ENCODE data around the gene SPP2. TPM values are rescaled to one million over a fixed set of nuclear protein-coding genes. Genes with fewer than 3 reads are reported as not detected.

Gene SPP2
- total RNA-seq, 1 donor, result not detected

- Histone ChIP-seq H3K9me3 (ENCODE audit: low read depth, low read length) (no peaks in the 10 kb centered on the region), H3K4me1 (ENCODE audit: insufficient read depth, low read length) (peaks cover 35% of the 10 kb centered on the region), H3K4me3 (ENCODE audit: low read length) (no peak overlapping the region), H3K27me3 (ENCODE audit: insufficient read depth, low read length) (no peaks in the 10 kb centered on the region)
These were observed 22.9 kb upstream of the SPP2 start for GRCh38 chr2:234027641-234028040.

DNA sequence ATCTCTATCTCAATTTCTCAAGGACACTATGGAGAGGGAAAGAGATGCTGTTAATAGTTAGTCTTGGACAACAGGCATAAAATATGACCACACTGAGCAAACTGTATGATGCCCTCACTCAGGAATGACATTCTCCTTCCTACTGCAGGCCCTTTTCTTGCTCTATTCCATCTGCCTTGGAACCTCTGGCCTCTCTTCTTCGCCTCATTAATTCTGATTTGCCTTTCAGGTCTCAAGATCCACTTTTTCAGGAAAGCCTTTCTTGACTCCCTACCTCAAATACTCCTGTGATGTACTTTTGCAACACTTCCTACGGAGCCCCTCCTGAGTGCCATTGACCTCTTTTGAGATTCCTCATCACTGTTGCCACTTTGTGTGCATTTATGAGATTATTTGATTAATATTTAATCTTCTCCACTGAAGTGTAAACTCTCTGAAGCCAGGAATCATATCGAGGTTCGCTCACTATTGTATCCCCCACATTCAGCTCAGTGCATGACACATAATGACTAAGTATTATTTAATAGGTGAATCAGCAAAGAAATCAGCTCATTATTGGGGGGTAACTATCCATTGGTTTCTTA is 21.3 kb upstream of the SPP2 start:
- Histone ChIP-seq H3K9me3 (ENCODE audit: low read depth, low read length) (peaks cover 14% of the 10 kb centered on the region), H3K27me3 (ENCODE audit: insufficient read depth, low read length) (no peaks in the 10 kb centered on the region), H3K4me3 (ENCODE audit: low read length) (no peak overlapping the region), H3K4me1 (ENCODE audit: insufficient read depth, low read length) (peaks cover 41% of the 10 kb centered on the region)

- H3K27me3 ChIP-seq (ENCODE audit: insufficient read depth, low read length), result no peaks in the 10 kb centered on the region
- peaks cover 30% of the 10 kb centered on the region for H3K4me1 ChIP-seq (ENCODE audit: insufficient read depth, low read length)
- peaks cover 16% of the 10 kb centered on the region for H3K9me3 ChIP-seq (ENCODE audit: low read depth, low read length)
- no peak overlapping the region for H3K4me3 ChIP-seq (ENCODE audit: low read length)
These were observed 19.3 kb upstream of the SPP2 start for GRCh38 chr2:234031207-234031606.

GRCh38 chr2:234032279-234032856 is 18.1 kb upstream of the SPP2 start:
- no peak overlapping the region for H3K4me3 ChIP-seq (ENCODE audit: low read length)
- H3K9me3 ChIP-seq (ENCODE audit: low read depth, low read length), result peaks cover 27% of the 10 kb centered on the region
- peaks cover 4% of the 10 kb centered on the region for H3K27me3 ChIP-seq (ENCODE audit: insufficient read depth, low read length)
- peaks cover 18% of the 10 kb centered on the region for H3K4me1 ChIP-seq (ENCODE audit: insufficient read depth, low read length)

- Histone ChIP-seq H3K4me3 (ENCODE audit: low read length) (no peak overlapping the region), H3K27me3 (ENCODE audit: insufficient read depth, low read length) (peaks cover 4% of the 10 kb centered on the region), H3K9me3 (ENCODE audit: low read depth, low read length) (peaks cover 29% of the 10 kb centered on the region), H3K4me1 (ENCODE audit: insufficient read depth, low read length) (peaks cover 10% of the 10 kb centered on the region)
These were observed 17.3 kb upstream of the SPP2 start for GRCh38 chr2:234033174-234033573.

DNA sequence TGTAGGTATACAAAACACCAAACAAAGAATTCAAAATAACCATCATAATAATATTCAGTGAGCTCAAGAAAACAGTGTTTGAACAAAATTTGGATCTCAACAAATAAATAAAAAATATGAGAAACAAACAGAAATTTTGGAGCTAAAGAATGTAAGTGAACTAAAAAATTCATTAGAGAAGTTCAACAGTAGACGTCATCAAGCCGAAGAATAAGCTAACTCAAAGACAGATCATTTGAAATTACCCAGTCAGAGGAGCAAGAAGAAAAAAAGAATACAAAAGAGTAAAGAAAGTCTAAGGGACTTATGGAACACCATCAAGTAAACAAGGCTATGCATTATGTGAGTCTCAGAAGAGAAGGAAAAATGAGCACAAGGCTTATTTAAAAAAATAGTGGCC is 16.6 kb upstream of the SPP2 start:
- H3K9me3 ChIP-seq (ENCODE audit: low read depth, low read length), result peaks cover 29% of the 10 kb centered on the region
- peaks cover 9% of the 10 kb centered on the region for H3K4me1 ChIP-seq (ENCODE audit: insufficient read depth, low read length)
- H3K27me3 ChIP-seq (ENCODE audit: insufficient read depth, low read length), result peaks cover 4% of the 10 kb centered on the region
- H3K4me3 ChIP-seq (ENCODE audit: low read length), result no peak overlapping the region

DNA sequence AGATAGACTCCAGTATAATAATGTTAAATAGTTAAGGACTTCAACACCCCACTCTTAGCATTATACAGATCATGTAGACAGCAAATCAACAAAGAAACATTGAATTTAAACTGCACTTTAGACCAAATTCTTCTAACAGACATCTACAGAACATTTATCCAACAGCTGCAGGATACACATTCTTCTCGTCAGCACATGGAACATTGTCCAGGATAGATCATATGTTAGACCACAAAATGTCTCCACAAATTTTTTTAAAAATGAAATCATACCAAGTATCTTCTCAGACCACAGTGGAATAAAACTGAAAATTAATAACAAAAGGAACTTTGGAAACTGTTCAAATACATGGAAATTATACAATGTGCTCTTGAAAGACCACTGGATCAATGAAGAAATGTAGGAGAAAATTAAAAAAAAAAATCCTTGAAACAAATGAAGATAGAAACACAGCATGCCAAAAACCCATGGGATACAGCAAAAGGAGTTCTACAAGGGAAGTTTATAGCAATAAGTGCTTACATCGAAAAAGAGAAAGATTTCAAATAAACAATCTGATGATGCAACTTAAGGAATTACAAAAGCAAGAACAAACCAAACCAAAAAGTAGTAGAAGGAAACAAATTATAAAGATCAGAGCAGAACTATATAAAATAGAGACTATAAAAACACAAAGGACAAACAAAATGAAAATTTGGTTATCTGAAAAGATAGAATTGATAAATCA is 12.3 kb upstream of the SPP2 start:
- H3K27me3 ChIP-seq (ENCODE audit: insufficient read depth, low read length), result peaks cover 8% of the 10 kb centered on the region
- H3K4me3 ChIP-seq (ENCODE audit: low read length), result no peak overlapping the region
- peaks cover 25% of the 10 kb centered on the region for H3K9me3 ChIP-seq (ENCODE audit: low read depth, low read length)
- H3K4me1 ChIP-seq (ENCODE audit: insufficient read depth, low read length), result peaks cover under 1% of the 10 kb centered on the region

DNA sequence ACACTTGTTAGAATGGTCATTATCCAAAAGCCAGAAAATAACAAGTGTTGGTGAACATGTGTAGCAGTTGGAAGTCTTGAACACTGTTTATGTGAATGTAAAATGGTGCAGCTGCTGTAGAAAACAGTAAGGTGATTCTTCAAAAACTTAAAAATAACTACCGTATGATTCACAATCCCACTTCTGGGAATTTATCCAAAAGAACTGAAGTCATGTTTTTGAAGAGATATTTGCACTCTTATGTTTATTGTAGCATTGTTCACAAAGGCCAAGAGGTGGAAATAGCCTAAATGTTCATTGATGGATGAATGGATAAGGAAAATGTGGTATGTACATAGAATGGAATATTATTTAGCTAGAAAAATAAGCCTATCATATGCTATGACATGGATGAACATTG is 6.3 kb upstream of the SPP2 start:
- Histone ChIP-seq H3K4me3 (ENCODE audit: low read length) (no peak overlapping the region), H3K9me3 (ENCODE audit: low read depth, low read length) (no peaks in the 10 kb centered on the region), H3K4me1 (ENCODE audit: insufficient read depth, low read length) (no peaks in the 10 kb centered on the region), H3K27me3 (ENCODE audit: insufficient read depth, low read length) (peaks cover 3% of the 10 kb centered on the region)

DNA sequence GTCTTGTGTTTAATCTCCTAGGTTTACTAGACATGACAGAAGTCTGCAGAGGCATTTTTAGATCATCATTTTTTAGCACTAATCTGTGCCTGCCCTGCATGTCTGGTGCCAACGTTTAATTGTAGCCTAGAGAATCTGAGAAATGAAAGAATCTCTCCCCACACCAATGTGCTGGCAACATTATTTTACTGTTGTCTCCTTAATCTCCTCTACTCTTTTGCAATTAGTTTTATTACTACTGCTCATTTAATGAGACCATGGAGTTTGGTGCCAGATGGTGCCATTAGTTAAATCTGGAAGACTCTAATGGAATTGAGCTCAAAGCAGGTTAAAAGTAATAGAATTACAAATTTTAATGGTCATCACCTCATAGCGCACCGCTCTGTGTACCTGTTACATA is 4.0 kb upstream of the SPP2 start:
- no peaks in the 10 kb centered on the region for H3K9me3 ChIP-seq (ENCODE audit: low read depth, low read length)
- H3K4me1 ChIP-seq (ENCODE audit: insufficient read depth, low read length), result no peaks in the 10 kb centered on the region
- no peak overlapping the region for H3K4me3 ChIP-seq (ENCODE audit: low read length)
- peaks cover under 1% of the 10 kb centered on the region for H3K27me3 ChIP-seq (ENCODE audit: insufficient read depth, low read length)

DNA sequence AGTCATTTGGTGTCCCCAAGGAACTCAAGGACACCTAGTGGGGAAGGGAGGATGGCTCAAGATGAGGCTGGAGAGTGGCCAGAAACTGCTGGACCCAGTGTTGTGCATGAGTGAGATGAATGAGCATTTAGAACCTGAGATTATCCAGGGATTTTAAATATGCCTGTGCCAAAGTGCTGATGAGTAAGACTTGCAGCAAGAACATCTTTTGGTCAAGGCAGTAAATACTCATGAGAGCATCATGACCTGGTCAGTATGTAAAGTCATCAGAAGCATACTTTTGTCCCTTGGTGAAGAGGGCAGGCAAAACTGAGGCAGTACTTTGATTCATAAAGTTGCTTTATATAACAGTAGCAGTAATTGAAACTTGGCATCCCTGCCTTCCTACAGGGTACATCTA is 3.1 kb upstream of the SPP2 start:
- Histone ChIP-seq H3K27me3 (ENCODE audit: insufficient read depth, low read length) (no peaks in the 10 kb centered on the region), H3K9me3 (ENCODE audit: low read depth, low read length) (no peaks in the 10 kb centered on the region), H3K4me3 (ENCODE audit: low read length) (no peak overlapping the region), H3K4me1 (ENCODE audit: insufficient read depth, low read length) (no peaks in the 10 kb centered on the region)

GRCh38 chr2:234048049-234048448 is 2.5 kb upstream of the SPP2 start:
- Histone ChIP-seq H3K4me3 (ENCODE audit: low read length) (no peak overlapping the region), H3K27me3 (ENCODE audit: insufficient read depth, low read length) (no peaks in the 10 kb centered on the region), H3K4me1 (ENCODE audit: insufficient read depth, low read length) (no peaks in the 10 kb centered on the region), H3K9me3 (ENCODE audit: low read depth, low read length) (no peaks in the 10 kb centered on the region)

- H3K27me3 ChIP-seq (ENCODE audit: insufficient read depth, low read length), result no peaks in the 10 kb centered on the region
- H3K4me1 ChIP-seq (ENCODE audit: insufficient read depth, low read length), result no peaks in the 10 kb centered on the region
- H3K4me3 ChIP-seq (ENCODE audit: low read length), result no peak overlapping the region
- no peaks in the 10 kb centered on the region for H3K9me3 ChIP-seq (ENCODE audit: low read depth, low read length)
These were observed 1.0 kb downstream of the SPP2 start for GRCh38 chr2:234051374-234052070.

DNA sequence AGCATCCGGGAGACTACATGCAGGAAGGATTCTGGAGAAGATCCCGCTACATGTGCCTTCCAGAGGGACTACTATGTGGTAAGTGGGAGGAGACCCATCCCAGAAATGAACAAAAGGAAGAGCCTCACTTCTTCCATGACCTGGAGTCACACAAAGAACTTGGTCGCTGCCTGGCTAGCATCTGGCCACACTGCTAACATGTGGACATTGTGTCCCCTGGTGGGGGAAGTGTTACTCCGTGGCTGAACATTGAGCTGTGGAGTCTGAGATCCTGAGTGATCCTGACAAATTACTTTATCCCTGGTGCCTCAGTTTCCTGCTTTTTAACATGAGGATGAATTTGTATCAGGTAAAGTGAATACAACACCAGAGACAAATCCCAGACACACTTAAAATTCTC is 8.4 kb downstream of the SPP2 start:
- H3K9me3 ChIP-seq (ENCODE audit: low read depth, low read length), result no peaks in the 10 kb centered on the region
- no peaks in the 10 kb centered on the region for H3K4me1 ChIP-seq (ENCODE audit: insufficient read depth, low read length)
- no peak overlapping the region for H3K4me3 ChIP-seq (ENCODE audit: low read length)
- peaks cover 7% of the 10 kb centered on the region for H3K27me3 ChIP-seq (ENCODE audit: insufficient read depth, low read length)

DNA sequence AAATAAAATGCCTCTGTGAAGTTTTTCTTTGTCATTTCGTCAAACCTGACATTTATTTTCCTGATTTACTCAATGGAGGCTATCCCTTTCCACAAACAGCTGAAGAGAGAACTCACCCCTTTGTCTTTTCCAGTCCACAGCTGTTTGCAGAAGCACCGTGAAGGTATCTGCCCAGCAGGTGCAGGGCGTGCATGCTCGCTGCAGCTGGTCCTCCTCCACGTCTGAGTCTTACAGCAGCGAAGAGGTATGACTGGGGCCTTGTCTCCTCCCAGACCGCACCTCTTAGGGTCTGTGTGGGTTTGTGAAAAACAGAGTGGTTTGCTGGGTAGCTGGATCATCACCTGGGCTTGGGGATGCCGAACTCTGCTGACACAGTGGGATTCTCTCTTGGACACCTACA is 9.7 kb downstream of the SPP2 start:
- Histone ChIP-seq H3K27me3 (ENCODE audit: insufficient read depth, low read length) (peaks cover 7% of the 10 kb centered on the region), H3K4me1 (ENCODE audit: insufficient read depth, low read length) (no peaks in the 10 kb centered on the region), H3K4me3 (ENCODE audit: low read length) (no peak overlapping the region), H3K9me3 (ENCODE audit: low read depth, low read length) (no peaks in the 10 kb centered on the region)

- no peaks in the 10 kb centered on the region for H3K9me3 ChIP-seq (ENCODE audit: low read depth, low read length)
- H3K27me3 ChIP-seq (ENCODE audit: insufficient read depth, low read length), result peaks cover 7% of the 10 kb centered on the region
- H3K4me3 ChIP-seq (ENCODE audit: low read length), result no peak overlapping the region
- no peaks in the 10 kb centered on the region for H3K4me1 ChIP-seq (ENCODE audit: insufficient read depth, low read length)
These were observed 11.2 kb downstream of the SPP2 start for GRCh38 chr2:234061624-234062257.

Data from mononuclear cell (primary cell).